H1 (cell line): Measurements from ENCODE around the gene GULP1. TPM values are rescaled to one million over a fixed set of nuclear protein-coding genes. Genes with fewer than 3 reads are reported as not detected.
A peak's percentile ranks its signal among the peaks of the same experiment; 100 is the strongest.

Experiments used
- CTCF ChIA-PET: fragments of 300-600 bp; sonication (Branson Sonifier 250); formaldehyde crosslinking; loops from one replicate; lab custom pipeline; 2021; ENCODE audit not compliant: partially characterized antibody; lab: Charles Lee
- POLR2A ChIA-PET: fragments of 300-600 bp; sonication (Branson Sonifier 250); formaldehyde crosslinking; loops from one replicate; lab custom pipeline; 2021; ENCODE audit warnings: inconsistent platforms; ENCODE audit not compliant: partially characterized antibody; lab: Charles Lee
- DNase-seq, 2 experiments: peaks; one replicate each; pipeline versions ENCODE4 v3.0.0 to v3.0.0-alpha.2; 2010 to 2022; ENCODE audit warnings: low spot score in 2 of 2, low read depth in 1 of 2, mixed read lengths in 1 of 2
- FAIRE-seq: peaks from 2 replicates; lab custom pipeline; 2011; peaks lifted over from hg19 to GRCh38; lab: Jason Lieb, UNC
- H2AFZ ChIP-seq: 2 replicates; pipeline ENCODE4 v1.8.1; 2012; ENCODE audit warnings: low read length, inconsistent platforms
- H2AK5ac ChIP-seq: 2 replicates; pipeline ENCODE4 v1.6.1; 2013; ENCODE audit warnings: low read depth, low read length
- H2BK120ac ChIP-seq: replicated peaks from 2 replicates; pipeline ENCODE3; 2013; ENCODE audit warnings: low read depth, low read length, inconsistent platforms
- H2BK12ac ChIP-seq: 2 replicates; pipeline ENCODE4 v1.6.1; 2013; ENCODE audit warnings: low read depth, low read length
- H2BK15ac ChIP-seq: 2 replicates; pipeline ENCODE4 v1.6.1; 2013; ENCODE audit warnings: low read length
- H2BK20ac ChIP-seq: 2 replicates; pipeline ENCODE4 v1.6.1; 2013; ENCODE audit warnings: low read length
- H2BK5ac ChIP-seq: 2 replicates; pipeline ENCODE4 v1.6.1; 2013; ENCODE audit warnings: low read depth, low read length
- H3K14ac ChIP-seq: 2 replicates; pipeline ENCODE4 v1.6.1; 2013; ENCODE audit warnings: inconsistent platforms; ENCODE audit not compliant: insufficient read length
- H3K18ac ChIP-seq: 2 replicates; pipeline ENCODE4 v1.6.1; 2013; ENCODE audit warnings: low read length; ENCODE audit errors: extremely low read depth
- H3K23ac ChIP-seq: 2 replicates; pipeline ENCODE4 v1.6.1; 2013; ENCODE audit warnings: inconsistent platforms; ENCODE audit not compliant: insufficient read length
- H3K23me2 ChIP-seq: 2 replicates; pipeline ENCODE4 v1.6.1; 2013; ENCODE audit warnings: low read depth, low read length
- H3K27ac ChIP-seq: 2 replicates; pipeline ENCODE4 v1.6.1; 2011; ENCODE audit warnings: low read depth, low read length, inconsistent platforms
- H3K27me3 ChIP-seq, 4 experiments: replicated peaks in 1 of 4; 1 replicate in 1 of 4; 2 replicates in 3 of 4; pipeline versions ENCODE4 v1.6.1 to v1.8.1; 2011 to 2013; ENCODE audit warnings: low read length in 3 of 4, mild to moderate bottlenecking in 3 of 4, inconsistent platforms in 2 of 4, mixed read lengths in 2 of 4, moderate library complexity in 1 of 4; ENCODE audit not compliant: control insufficient read depth in 3 of 4, insufficient read depth in 3 of 4; ENCODE audit errors: extremely low read depth in 1 of 4
- H3K36me3 ChIP-seq, 4 experiments: 2 replicates each; pipeline versions ENCODE4 v1.6.1 to v1.8.1; 2011 to 2013; ENCODE audit warnings: mild to moderate bottlenecking in 4 of 4, low read length in 3 of 4, moderate library complexity in 2 of 4, control low read depth in 1 of 4, inconsistent platforms in 1 of 4; ENCODE audit not compliant: insufficient read depth in 4 of 4, control insufficient read depth in 2 of 4
- H3K4ac ChIP-seq: replicated peaks from 2 replicates; pipeline ENCODE3; 2013; ENCODE audit warnings: low read length, low read depth, mixed read lengths, inconsistent platforms; ENCODE audit not compliant: insufficient read length
- H3K4me1 ChIP-seq, 4 experiments: replicated peaks in 1 of 4; 1 replicate in 1 of 4; 2 replicates in 3 of 4; pipeline versions ENCODE4 v1.6.1 to v1.8.1; 2011 to 2013; ENCODE audit warnings: low read length in 3 of 4, inconsistent platforms in 2 of 4, mixed read lengths in 1 of 4; ENCODE audit not compliant: insufficient read depth in 4 of 4, control insufficient read depth in 3 of 4
- H3K4me2 ChIP-seq, 2 experiments: 2 replicates each; pipeline versions ENCODE4 v1.6.1 to v1.8.1; 2011 to 2013; ENCODE audit warnings: low read depth in 2 of 2, low read length in 2 of 2, control low read depth in 1 of 2, inconsistent platforms in 1 of 2, mild to moderate bottlenecking in 1 of 2; ENCODE audit not compliant: insufficient read depth in 1 of 2
- H3K4me3 ChIP-seq, 4 experiments: fragments of 200-600, 300-600 bp in 1 of 4; sonication (generic), shearing (Covaris generic), sonication (Bioruptor Twin) in 1 of 4; 2 replicates each; pipeline versions ENCODE4 v1.5.1 to v1.8.1; 2011 to 2016; ENCODE audit warnings: low read length in 4 of 4, low read depth in 3 of 4, control low read depth in 2 of 4, inconsistent platforms in 2 of 4, mild to moderate bottlenecking in 2 of 4, mixed read lengths in 1 of 4, moderate library complexity in 1 of 4; ENCODE audit not compliant: insufficient read depth in 2 of 4; ENCODE audit errors: extremely low read depth in 1 of 4
- H3K56ac ChIP-seq: replicated peaks from 2 replicates; pipeline ENCODE3; 2013; ENCODE audit warnings: low read depth, mild to moderate bottlenecking, mixed read lengths, low read length, inconsistent platforms; ENCODE audit not compliant: insufficient read length
- H3K79me1 ChIP-seq: 2 replicates; pipeline ENCODE4 v1.6.1; 2013; ENCODE audit warnings: low read depth, low read length, control low read depth
- H3K79me2 ChIP-seq, 2 experiments: 2 replicates each; pipeline versions ENCODE4 v1.6.1 to v1.8.1; 2012 to 2013; ENCODE audit warnings: low read length in 2 of 2, mild to moderate bottlenecking in 2 of 2, inconsistent platforms in 1 of 2; ENCODE audit not compliant: insufficient read depth in 2 of 2, control insufficient read depth in 1 of 2
- H3K9ac ChIP-seq, 4 experiments: replicated peaks in 1 of 4; 1 replicate in 1 of 4; 2 replicates in 3 of 4; pipeline versions ENCODE4 v1.6.1 to v1.8.1; 2011 to 2013; ENCODE audit warnings: low read depth in 3 of 4, low read length in 3 of 4, control low read depth in 2 of 4, mild to moderate bottlenecking in 2 of 4, moderate library complexity in 2 of 4, inconsistent platforms in 1 of 4; ENCODE audit errors: extremely low read depth in 1 of 4
- H3K9me3 ChIP-seq, 2 experiments: 2 replicates each; pipeline versions ENCODE4 v1.6.1 to v1.8.1; 2012 to 2013; ENCODE audit warnings: mild to moderate bottlenecking in 2 of 2, moderate library complexity in 2 of 2, control low read depth in 1 of 2, inconsistent platforms in 1 of 2, low read depth in 1 of 2, low read length in 1 of 2, mixed read lengths in 1 of 2; ENCODE audit not compliant: insufficient read depth in 2 of 2
- H4K20me1 ChIP-seq, 2 experiments: replicated peaks in 1 of 2; 2 replicates each; pipeline versions ENCODE3 to v1.8.1; 2011 to 2013; ENCODE audit warnings: inconsistent platforms in 2 of 2, low read length in 2 of 2, mild to moderate bottlenecking in 1 of 2; ENCODE audit not compliant: insufficient read depth in 2 of 2, control insufficient read depth in 1 of 2
- H4K5ac ChIP-seq: 2 replicates; pipeline ENCODE4 v1.6.1; 2013; ENCODE audit warnings: low read length, low read depth, mixed read lengths, inconsistent platforms; ENCODE audit not compliant: insufficient read length
- H4K8ac ChIP-seq: 2 replicates; pipeline ENCODE4 v1.8.0; 2013; ENCODE audit warnings: mild to moderate bottlenecking, moderate library complexity, low read length, inconsistent platforms; ENCODE audit not compliant: insufficient read depth; ENCODE audit errors: extremely low read depth
- H4K91ac ChIP-seq: replicated peaks from 2 replicates; pipeline ENCODE3; 2013; ENCODE audit warnings: low read length, mixed read lengths, inconsistent platforms; ENCODE audit not compliant: insufficient read length
- CEBPB ChIP-seq: IDR thresholded peaks from 2 replicates; pipeline ENCODE4 v1.6.1; 2012; ENCODE audit warnings: low read depth, low read length
- GABPA ChIP-seq: IDR thresholded peaks from 2 replicates; pipeline ENCODE4 v1.6.1; 2011; ENCODE audit warnings: mild to moderate bottlenecking, low read length, moderate library complexity, borderline replicate concordance; ENCODE audit not compliant: insufficient read depth
- GTF2F1 ChIP-seq: IDR thresholded peaks from 2 replicates; pipeline ENCODE4 v1.6.1; 2012; ENCODE audit warnings: low read depth, low read length, improper control_type of control experiment, borderline replicate concordance
- PHF8 ChIP-seq: fragments of 200-600 bp; sonication (generic); conservative IDR thresholded peaks from 2 replicates; pipeline ENCODE4 v1.7.1; 2012; ENCODE audit warnings: low read depth, mild to moderate bottlenecking, inconsistent platforms, low read length, moderate library complexity
- SAP30 ChIP-seq: fragments of 300-600 bp; sonication (generic); IDR thresholded peaks from 2 replicates; pipeline ENCODE4 v1.7.1; 2012; ENCODE audit warnings: low read length, moderate library complexity, mild to moderate bottlenecking, inconsistent platforms; ENCODE audit not compliant: insufficient read depth, insufficient replicate concordance
- SIN3A ChIP-seq, 2 experiments: IDR thresholded peaks in 1 of 2; conservative IDR thresholded peaks in 1 of 2; 2 replicates each; pipeline ENCODE4 v1.6.1; 2011 to 2012; ENCODE audit warnings: low read length in 2 of 2, improper control_type of control experiment in 1 of 2, low read depth in 1 of 2, mild to moderate bottlenecking in 1 of 2
- SP1 ChIP-seq: IDR thresholded peaks from 2 replicates; pipeline ENCODE4 v1.6.1; 2011; ENCODE audit warnings: low read depth, low read length
- TBP ChIP-seq: IDR thresholded peaks from 2 replicates; pipeline ENCODE4 v1.6.1; 2011; ENCODE audit warnings: low read depth, low read length, improper control_type of control experiment
- TEAD4 ChIP-seq: IDR thresholded peaks from 2 replicates; pipeline ENCODE4 v1.6.1; 2012; ENCODE audit warnings: low read depth, low read length, inconsistent platforms, mixed read lengths
- WGBS, 2 experiments: shearing (Covaris generic) in 1 of 2; methylation state at CpG; one replicate each; pipeline versions ENCODE4 v1.1.6 to v1.1.7; 2013 to 2015; ENCODE audit warnings: low lambda C conversion rate in 2 of 2, mixed read lengths in 2 of 2, inconsistent platforms in 1 of 2, low coverage in 1 of 2, missing lambda C conversion rate in 1 of 2; ENCODE audit not compliant: insufficient replicate concordance in 2 of 2, insufficient coverage in 1 of 2, insufficient read length in 1 of 2; ENCODE audit errors: extremely low coverage in 1 of 2, missing lambda C conversion rate in 1 of 2; 5-methylcytosine and 5-hydroxymethylcytosine counted together
- polyA plus RNA-seq, 7 experiments: library from polyadenylated mRNA; depleted of rRNA in 3 of 7; stranded (reverse) in 5 of 7; unstranded in 2 of 7; fragments of >200 nt in 5 of 7; fragments of 200-250 nt in 2 of 7; gene quantifications; 1 replicate in 5 of 7; 2 replicates in 1 of 7; 4 replicates in 1 of 7; pipeline versions ENCODE4 v1.2.1 to v1.2.3, GENCODE V29; 2011 to 2013; ENCODE audit warnings: missing spikeins in 2 of 7, mixed read lengths in 2 of 7
- total RNA-seq: library from RNA; stranded (reverse); fragmentation: NEBNext Ultra II Directional; extraction: Animal tissue kit (Norgen Biotek cat#: 25700); gene quantifications from 2 replicates; pipeline ENCODE4 v1.2.1, GENCODE V29; 2021

GULP1 gene
- total and polyA plus RNA-seq, 2 of the 8 experiments (the other 6 are each of a cell fraction or from before 2014, with no cell fraction given), result 69.7 to 139 TPM

GRCh38 chr2:188277786-188278185 is 13.9 kb upstream of the GULP1 start:
- WGBS, 2 experiments, result 71% methylated on average over 5 of the region's 5 CpGs; no CpG with 5 or more reads in 1 of the 2 experiments
- FAIRE-seq, result no peak

More at GRCh38 chr2:188277786-188278185, 13.9 kb upstream of the GULP1 start:
- H3K36me3 ChIP-seq, result no peaks in the 10 kb centered on the region
- CTCF ChIA-PET, result interaction anchor here (0.6 to 1.8 kb wide), 5 partner anchors 82 to 179 kb away, joined by 3 to 6 read pairs (median 4); no protein-coding TSS in a partner anchor
- no peak overlapping the region for H4K91ac ChIP-seq
- no peaks in the 10 kb centered on the region; the same call in 1 of the 2 replicates for H3K23me2 ChIP-seq
- DNase-seq, result no peak
- no peak overlapping the region for H4K8ac ChIP-seq
- H3K56ac ChIP-seq, result no peak overlapping the region
- no peak overlapping the region for H3K4ac ChIP-seq
- H2BK12ac ChIP-seq, result no peak overlapping the region
- H3K4me3 ChIP-seq, result peak overlapping the region in 1 of 4 experiments; percentile 50; a peak in 1 of 8 replicates
- H2BK5ac ChIP-seq, result no peak overlapping the region; the same call in 1 of the 2 replicates
- H3K79me1 ChIP-seq, result no peaks in the 10 kb centered on the region
- peak overlapping the region; percentile 44 for H4K5ac ChIP-seq
- H3K27me3 ChIP-seq, result no peaks in the 10 kb centered on the region
- no peak overlapping the region for H3K18ac ChIP-seq
- no peaks in the 10 kb centered on the region for H3K79me2 ChIP-seq
- no peak overlapping the region for H3K27ac ChIP-seq
- H2AFZ ChIP-seq, result no peak overlapping the region
- H3K4me2 ChIP-seq, result peak overlapping the region; percentile 64 to 75; a peak in 2 of 4 replicates
- no peak overlapping the region for H3K23ac ChIP-seq
- TF ChIP-seq SIN3A (conservative IDR thresholded peaks at IDR 0.05 in 1 of 2, IDR thresholded peaks at IDR 0.05 in 1 of 2; ENCODE audit: low read depth in 1 of 2, low read length in 2 of 2) (no peak), GABPA (no peak), TBP (no peak), GTF2F1 (no peak), TEAD4 (no peak), SAP30 (no peak), PHF8 (no peak), CEBPB (no peak), SP1 (no peak)
- no peak overlapping the region for H2AK5ac ChIP-seq
- H2BK20ac ChIP-seq, result no peak overlapping the region
- H3K14ac ChIP-seq, result no peak overlapping the region
- H3K9ac ChIP-seq, result no peak overlapping the region
- H4K20me1 ChIP-seq, result no peaks in the 10 kb centered on the region
- no peak overlapping the region for H2BK15ac ChIP-seq
- H2BK120ac ChIP-seq, result peak overlapping the region; percentile 63
- H3K4me1 ChIP-seq, result peaks cover 1 to 15% (median 13%) of the 10 kb centered on the region in 4 experiments; a peak in 4 of 7 replicates
- H3K9me3 ChIP-seq, result no peaks in the 10 kb centered on the region
- POLR2A ChIA-PET, result interaction anchor here (1.0 to 2.0 kb wide), 4 partner anchors 13 to 28 kb away, joined by 3 to 22 read pairs (median 4); partner anchors contain the start of gene GULP1
